Measurements from ENCODE around the gene GID4.

Gene GID4

DNA sequence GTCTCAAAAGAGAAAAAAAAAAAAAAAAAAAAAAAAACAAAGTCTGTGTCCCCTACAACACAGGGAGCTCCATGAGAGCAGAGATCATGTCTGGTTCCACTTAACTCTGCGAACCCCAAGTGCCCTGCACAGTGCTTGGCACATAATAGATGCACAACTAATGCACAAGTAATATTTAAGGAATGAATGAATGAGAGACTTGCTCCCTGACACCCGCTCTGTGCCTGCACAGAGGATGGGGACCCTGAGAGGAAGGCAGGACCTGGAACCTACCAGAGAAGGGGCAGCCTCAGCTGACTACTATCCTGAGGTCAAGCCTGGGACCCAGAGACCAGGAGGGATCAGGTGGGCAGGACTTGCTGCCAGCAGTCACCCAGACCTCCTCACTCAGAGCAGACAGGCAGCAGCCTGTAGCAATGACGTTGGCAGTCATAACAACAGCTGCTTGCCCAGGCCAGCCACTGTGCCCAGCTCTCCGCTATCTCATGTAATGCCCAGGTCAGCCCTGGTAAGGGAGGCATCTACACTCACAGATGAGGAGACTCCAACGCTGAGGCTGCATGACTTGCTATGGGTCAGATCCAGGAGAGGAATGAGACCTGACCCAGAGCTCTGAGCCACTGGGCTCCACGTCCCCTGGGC lies 72.2 kb downstream of the GID4 start:
- H3K27ac ChIP-seq (ENCODE audit: low read depth, low read length): no peak overlapping the region
- H3F3A ChIP-seq (ENCODE audit: control insufficient read depth, insufficient read depth): no peaks in the 10 kb centered on the region
- no peak overlapping the region for H3K4me3 ChIP-seq (ENCODE audit: low read length)
- H3K9me3 ChIP-seq (ENCODE audit: control insufficient read depth, insufficient read depth, low read length): no peaks in the 10 kb centered on the region
- no peaks in the 10 kb centered on the region for H4K20me1 ChIP-seq (ENCODE audit: control insufficient read depth, insufficient read depth, low read depth, low read length)
- H3K27me3 ChIP-seq (ENCODE audit: control insufficient read depth, low read length): no peaks in the 10 kb centered on the region
- 0 out of 2 replicates have a peak, but pooled peaks cover 3% of the 10 kb centered on the region for H3K36me3 ChIP-seq (ENCODE audit: control insufficient read depth, low read length)
- H3K4me1 ChIP-seq (ENCODE audit: control insufficient read depth, low read length): no peaks in the 10 kb centered on the region
- no peaks in the 10 kb centered on the region for H3K9me2 ChIP-seq (replicated peaks; ENCODE audit: control insufficient read depth, low read length)
- no peak overlapping the region for H3K4me2 ChIP-seq (ENCODE audit: low read length)
- no peak for TF ChIP-seq EZH2phosphoT487 (IDR thresholded peaks at IDR 0.05; ENCODE audit: borderline replicate concordance, low read length)
- TF ChIP-seq, protein P1, sequence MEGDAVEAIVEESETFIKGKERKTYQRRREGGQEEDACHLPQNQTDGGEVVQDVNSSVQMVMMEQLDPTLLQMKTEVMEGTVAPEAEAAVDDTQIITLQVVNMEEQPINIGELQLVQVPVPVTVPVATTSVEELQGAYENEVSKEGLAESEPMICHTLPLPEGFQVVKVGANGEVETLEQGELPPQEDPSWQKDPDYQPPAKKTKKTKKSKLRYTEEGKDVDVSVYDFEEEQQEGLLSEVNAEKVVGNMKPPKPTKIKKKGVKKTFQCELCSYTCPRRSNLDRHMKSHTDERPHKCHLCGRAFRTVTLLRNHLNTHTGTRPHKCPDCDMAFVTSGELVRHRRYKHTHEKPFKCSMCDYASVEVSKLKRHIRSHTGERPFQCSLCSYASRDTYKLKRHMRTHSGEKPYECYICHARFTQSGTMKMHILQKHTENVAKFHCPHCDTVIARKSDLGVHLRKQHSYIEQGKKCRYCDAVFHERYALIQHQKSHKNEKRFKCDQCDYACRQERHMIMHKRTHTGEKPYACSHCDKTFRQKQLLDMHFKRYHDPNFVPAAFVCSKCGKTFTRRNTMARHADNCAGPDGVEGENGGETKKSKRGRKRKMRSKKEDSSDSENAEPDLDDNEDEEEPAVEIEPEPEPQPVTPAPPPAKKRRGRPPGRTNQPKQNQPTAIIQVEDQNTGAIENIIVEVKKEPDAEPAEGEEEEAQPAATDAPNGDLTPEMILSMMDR (IDR thresholded peaks at IDR 0.05; ENCODE audit: low read depth, low read length, poor library complexity, severe bottlenecking): no peak
- no peaks in the 10 kb centered on the region for H3K79me2 ChIP-seq (ENCODE audit: control insufficient read depth, low read length)

DNA sequence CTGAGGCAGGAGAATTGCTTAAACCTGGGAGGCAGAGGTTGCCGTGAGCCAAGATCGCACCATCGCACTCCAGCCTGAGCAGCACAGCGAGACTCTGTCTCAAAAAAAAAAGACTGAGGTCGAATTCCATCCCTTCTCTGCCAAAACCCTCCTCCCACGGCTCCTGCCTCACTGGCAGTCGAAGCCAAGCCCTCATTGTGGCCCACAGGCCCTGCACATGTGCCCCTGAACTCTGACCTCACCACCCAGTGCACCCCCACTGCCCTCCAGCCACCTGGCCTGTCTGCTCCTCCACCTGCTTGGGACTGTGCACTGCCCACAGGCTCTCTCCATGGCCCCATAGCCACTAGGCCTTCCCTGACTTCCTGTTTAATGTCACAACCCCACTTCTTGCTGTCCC lies 76.3 kb downstream of the GID4 start:
- Histone ChIP-seq H3F3A (ENCODE audit: control insufficient read depth, insufficient read depth) (no peaks in the 10 kb centered on the region), H3K27me3 (ENCODE audit: control insufficient read depth, low read length) (no peaks in the 10 kb centered on the region), H3K9me2 (replicated peaks; ENCODE audit: control insufficient read depth, low read length) (no peaks in the 10 kb centered on the region), H3K9me3 (ENCODE audit: control insufficient read depth, insufficient read depth, low read length) (no peaks in the 10 kb centered on the region; the same call in 1 of the 2 replicates), H3K4me1 (ENCODE audit: control insufficient read depth, low read length) (no peaks in the 10 kb centered on the region), H3K27ac (ENCODE audit: low read depth, low read length) (no peak overlapping the region), H3K4me2 (ENCODE audit: low read length) (no peak overlapping the region), H3K79me2 (ENCODE audit: control insufficient read depth, low read length) (no peaks in the 10 kb centered on the region), H3K36me3 (ENCODE audit: control insufficient read depth, low read length) (no peaks in the 10 kb centered on the region), H4K20me1 (ENCODE audit: control insufficient read depth, insufficient read depth, low read depth, low read length) (no peaks in the 10 kb centered on the region), H3K4me3 (ENCODE audit: low read length) (no peak overlapping the region)
- TF ChIP-seq EZH2phosphoT487 (IDR thresholded peaks at IDR 0.05; ENCODE audit: borderline replicate concordance, low read length): no peak
- TF ChIP-seq, protein P1 (IDR thresholded peaks at IDR 0.05; ENCODE audit: low read depth, low read length, poor library complexity, severe bottlenecking): no peak

DNA sequence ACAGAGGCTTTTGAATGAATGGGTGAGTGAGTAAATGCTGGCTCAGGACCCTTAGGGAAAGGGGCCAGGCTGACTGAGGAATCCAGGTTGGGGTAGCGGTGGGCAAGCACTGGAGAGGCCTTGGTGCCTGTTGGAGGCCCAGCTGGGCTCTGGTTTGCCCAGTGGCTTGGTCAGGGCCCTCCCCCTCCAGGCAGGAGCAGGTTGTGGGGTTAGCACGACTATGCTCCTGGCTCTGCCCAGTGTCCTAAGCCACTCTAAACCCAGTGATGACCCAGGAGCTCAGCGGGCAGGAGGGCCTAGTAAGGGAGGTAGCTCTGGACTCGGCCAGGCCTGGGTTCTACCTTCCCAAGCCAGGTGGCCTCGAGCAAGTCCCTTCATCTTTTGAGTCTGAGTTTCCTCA lies 76.9 kb downstream of the GID4 start:
- no peak overlapping the region for H3K27ac ChIP-seq (ENCODE audit: low read depth, low read length)
- no peak overlapping the region for H3K4me2 ChIP-seq (ENCODE audit: low read length)
- TF ChIP-seq, protein P1 (IDR thresholded peaks at IDR 0.05; ENCODE audit: low read depth, low read length, poor library complexity, severe bottlenecking): no peak
- no peak for TF ChIP-seq EZH2phosphoT487 (IDR thresholded peaks at IDR 0.05; ENCODE audit: borderline replicate concordance, low read length)
- no peaks in the 10 kb centered on the region for H4K20me1 ChIP-seq (ENCODE audit: control insufficient read depth, insufficient read depth, low read depth, low read length)
- H3K79me2 ChIP-seq (ENCODE audit: control insufficient read depth, low read length): no peaks in the 10 kb centered on the region
- no peaks in the 10 kb centered on the region for H3K9me2 ChIP-seq (replicated peaks; ENCODE audit: control insufficient read depth, low read length)
- H3K9me3 ChIP-seq (ENCODE audit: control insufficient read depth, insufficient read depth, low read length): no peaks in the 10 kb centered on the region; the same call in 1 of the 2 replicates
- H3K27me3 ChIP-seq (ENCODE audit: control insufficient read depth, low read length): no peaks in the 10 kb centered on the region
- H3K4me1 ChIP-seq (ENCODE audit: control insufficient read depth, low read length): no peaks in the 10 kb centered on the region
- no peaks in the 10 kb centered on the region for H3K36me3 ChIP-seq (ENCODE audit: control insufficient read depth, low read length)
- no peak overlapping the region for H3K4me3 ChIP-seq (ENCODE audit: low read length)
- H3F3A ChIP-seq (ENCODE audit: control insufficient read depth, insufficient read depth): no peaks in the 10 kb centered on the region
